AG04449 (cell line): Measurements from ENCODE around the gene TLE1.

ENCODE experiments used
- CTCF ChIA-PET: fragments of 350-600 bp; formaldehyde crosslinking; extraction: SDS; loops from one replicate; lab custom pipeline; 2021; ENCODE audit warnings: antibody characterized with exemption; lab: Yijun Ruan, JAX
- POLR2A ChIA-PET: fragments of 400-600, 350-600 bp; formaldehyde crosslinking; extraction: SDS; loops from one replicate; lab custom pipeline; 2020; ENCODE audit warnings: antibody characterized with exemption, inconsistent platforms; lab: Yijun Ruan, JAX
- DNase-seq: peaks from one replicate; pipeline ENCODE4 v3.0.0-alpha.2; 2010; ENCODE audit warnings: low read depth, low spot score
- H3K4me3 ChIP-seq: 2 replicates; pipeline ENCODE4 v1.5.1; 2011; ENCODE audit warnings: low read depth, mild to moderate bottlenecking, control low read depth, low read length
- TF ChIP-seq, protein P1 (sequence below): IDR thresholded peaks from one replicate; pipeline ENCODE4 v1.5.1; 2011; ENCODE audit warnings: mild to moderate bottlenecking, moderate library complexity, low read length, control low read depth, inconsistent platforms; ENCODE audit not compliant: insufficient read depth; ENCODE audit errors: missing control alignments

TLE1 gene

GRCh38 chr9:81720450-81721086 lies 31.2 kb upstream of the TLE1 start:
- no peak overlapping the region for H3K4me3 ChIP-seq
- ChIA-PET POLR2A (no interaction called here), CTCF (no interaction called here)
- DNase-seq = no peak
- TF ChIP-seq, protein P1, sequence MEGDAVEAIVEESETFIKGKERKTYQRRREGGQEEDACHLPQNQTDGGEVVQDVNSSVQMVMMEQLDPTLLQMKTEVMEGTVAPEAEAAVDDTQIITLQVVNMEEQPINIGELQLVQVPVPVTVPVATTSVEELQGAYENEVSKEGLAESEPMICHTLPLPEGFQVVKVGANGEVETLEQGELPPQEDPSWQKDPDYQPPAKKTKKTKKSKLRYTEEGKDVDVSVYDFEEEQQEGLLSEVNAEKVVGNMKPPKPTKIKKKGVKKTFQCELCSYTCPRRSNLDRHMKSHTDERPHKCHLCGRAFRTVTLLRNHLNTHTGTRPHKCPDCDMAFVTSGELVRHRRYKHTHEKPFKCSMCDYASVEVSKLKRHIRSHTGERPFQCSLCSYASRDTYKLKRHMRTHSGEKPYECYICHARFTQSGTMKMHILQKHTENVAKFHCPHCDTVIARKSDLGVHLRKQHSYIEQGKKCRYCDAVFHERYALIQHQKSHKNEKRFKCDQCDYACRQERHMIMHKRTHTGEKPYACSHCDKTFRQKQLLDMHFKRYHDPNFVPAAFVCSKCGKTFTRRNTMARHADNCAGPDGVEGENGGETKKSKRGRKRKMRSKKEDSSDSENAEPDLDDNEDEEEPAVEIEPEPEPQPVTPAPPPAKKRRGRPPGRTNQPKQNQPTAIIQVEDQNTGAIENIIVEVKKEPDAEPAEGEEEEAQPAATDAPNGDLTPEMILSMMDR = no peak

GRCh38 chr9:81719972-81720371 lies 30.6 kb upstream of the TLE1 start:
- no peak for DNase-seq
- no peak overlapping the region for H3K4me3 ChIP-seq
- CTCF ChIA-PET = no interaction called here
- POLR2A ChIA-PET = no interaction called here
- TF ChIP-seq, protein P1 = no peak

DNA sequence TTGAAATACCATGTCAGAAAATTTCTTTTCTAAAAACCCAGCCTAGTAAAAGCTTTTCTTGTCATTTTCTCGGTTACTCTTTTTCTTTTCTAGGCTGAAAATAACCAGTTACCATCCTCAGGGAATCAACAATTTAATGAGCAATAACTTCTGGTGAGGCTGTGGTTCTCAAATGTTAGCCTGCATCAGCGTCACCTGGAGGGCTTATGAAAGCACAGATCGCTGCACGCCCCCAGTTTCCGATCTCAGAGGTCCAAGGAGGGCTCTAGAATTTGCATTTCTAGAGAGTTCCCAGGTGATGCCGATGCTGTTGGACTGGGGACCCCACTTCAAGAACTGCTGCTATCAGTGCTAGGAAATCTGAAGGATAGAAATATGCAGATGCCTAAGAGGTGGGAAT lies 28.9 kb upstream of the TLE1 start:
- ChIA-PET CTCF (interaction anchor here (0.6 kb wide), 1 partner anchor 328 kb away, joined by 3 read pairs; no protein-coding TSS in a partner anchor), POLR2A (no interaction called here)
- H3K4me3 ChIP-seq = no peak overlapping the region
- DNase-seq = no peak
- TF ChIP-seq, protein P1 = no peak

DNA sequence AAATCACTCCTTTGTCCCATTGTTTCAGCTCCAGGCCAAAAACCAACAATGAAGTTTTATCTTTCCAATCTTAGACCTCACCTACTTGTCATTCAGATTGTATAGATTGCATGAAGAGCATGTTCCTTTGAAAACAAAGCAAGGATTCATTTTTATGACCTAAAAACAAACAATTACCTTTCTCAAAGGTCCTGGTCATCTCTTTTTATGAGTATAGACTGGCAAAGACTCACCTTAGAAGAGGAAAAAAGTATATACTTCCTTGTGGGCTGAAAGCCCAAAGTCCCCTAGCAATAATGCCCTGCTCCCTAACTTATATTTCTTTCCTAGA lies 28.4 kb upstream of the TLE1 start:
- no peak for DNase-seq
- CTCF ChIA-PET = no interaction called here
- no peak overlapping the region for H3K4me3 ChIP-seq
- TF ChIP-seq, protein P1 = no peak
- POLR2A ChIA-PET = no interaction called here

GRCh38 chr9:81717061-81717746 lies 27.9 kb upstream of the TLE1 start:
- TF ChIP-seq, protein P1 = no peak
- POLR2A ChIA-PET = no interaction called here
- no peak for DNase-seq
- CTCF ChIA-PET = interaction anchor here (1.5 kb wide), 1 partner anchor 890 kb away, joined by 3 read pairs; no protein-coding TSS in a partner anchor
- no peak overlapping the region for H3K4me3 ChIP-seq

DNA sequence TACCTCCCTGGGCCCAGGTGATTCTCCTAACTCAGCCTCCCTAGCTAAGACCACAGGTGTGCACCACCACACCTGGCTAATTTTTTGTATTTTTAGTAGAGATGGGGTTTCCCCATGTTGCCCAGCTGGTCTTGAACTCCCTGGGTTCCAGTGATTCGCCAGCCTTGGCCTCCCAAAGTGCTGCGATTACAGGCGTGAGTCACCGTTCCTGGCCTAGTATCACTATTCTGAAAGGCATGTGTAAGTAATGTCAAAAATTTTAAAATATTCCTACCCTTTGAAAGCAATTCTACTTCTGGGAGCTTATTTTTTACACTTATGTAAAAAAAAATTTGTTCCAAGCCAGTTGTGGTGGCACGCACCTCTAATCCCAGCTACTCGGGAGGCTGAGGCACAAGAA lies 27.1 kb upstream of the TLE1 start:
- TF ChIP-seq, protein P1 = no peak
- ChIA-PET CTCF (interaction anchor here (1.2 to 1.5 kb wide), 2 partner anchors 11 to 891 kb away, joined by 3 read pairs; no protein-coding TSS in a partner anchor), POLR2A (no interaction called here)
- no peak for DNase-seq
- H3K4me3 ChIP-seq = no peak overlapping the region
